Endodermal cell (in vitro differentiated cells): Measurements from ENCODE around the gene SLC7A1. TPM values are rescaled to one million over a fixed set of nuclear protein-coding genes. Genes with fewer than 3 reads are reported as not detected.

ENCODE experiments used
- DNase-seq: peaks from one replicate; pipeline ENCODE4 v3.0.0-alpha.2; 2017
- H3K27ac ChIP-seq: 2 replicates; pipeline ENCODE4 v1.5.1; 2013; ENCODE audit warnings: mild to moderate bottlenecking, low read depth, low read length, moderate library complexity
- H3K27me3 ChIP-seq: 2 replicates; pipeline ENCODE4 v1.6.1; 2013; ENCODE audit warnings: mild to moderate bottlenecking, low read length, moderate library complexity; ENCODE audit not compliant: insufficient read depth, control insufficient read depth, poor library complexity, severe bottlenecking
- H3K36me3 ChIP-seq: 2 replicates; pipeline ENCODE4 v1.7.0; 2013; ENCODE audit warnings: mild to moderate bottlenecking, low read length, moderate library complexity; ENCODE audit not compliant: control insufficient read depth, insufficient read depth
- H3K4me1 ChIP-seq: one replicate; pipeline ENCODE4 v1.7.0; 2013; ENCODE audit warnings: low read length; ENCODE audit not compliant: control insufficient read depth, insufficient read depth
- H3K4me3 ChIP-seq: 2 replicates; pipeline ENCODE4 v1.5.1; 2013; ENCODE audit warnings: mild to moderate bottlenecking, low read length, moderate library complexity
- H3K9ac ChIP-seq: 2 replicates; pipeline ENCODE4 v1.6.1; 2013; ENCODE audit warnings: mild to moderate bottlenecking, low read length, moderate library complexity; ENCODE audit not compliant: poor library complexity, severe bottlenecking; ENCODE audit errors: extremely low read depth
- H3K9me3 ChIP-seq: 2 replicates; pipeline ENCODE4 v1.6.1; 2013; ENCODE audit warnings: mild to moderate bottlenecking, low read length, moderate library complexity; ENCODE audit not compliant: control insufficient read depth
- H3K27ac Mint-ChIP-seq: 2 replicates; pipeline ENCODE4 v1.8.0; 2020; ENCODE audit warnings: mixed read lengths
- H3K27me3 Mint-ChIP-seq: 2 replicates; pipeline ENCODE4 v1.8.0; 2021; ENCODE audit warnings: mild to moderate bottlenecking, mixed read lengths; ENCODE audit not compliant: insufficient read depth
- H3K36me3 Mint-ChIP-seq: 2 replicates; pipeline ENCODE4 v1.8.0; 2020; ENCODE audit warnings: low read depth, mixed read lengths
- H3K4me1 Mint-ChIP-seq: 2 replicates; pipeline ENCODE4 v1.8.0; 2020; ENCODE audit warnings: mixed read lengths
- H3K4me3 Mint-ChIP-seq: 2 replicates; pipeline ENCODE4 v1.8.0; 2020; ENCODE audit warnings: mild to moderate bottlenecking, moderate library complexity, mixed read lengths
- H3K9me3 Mint-ChIP-seq: 2 replicates; pipeline ENCODE4 v1.8.0; 2020; ENCODE audit warnings: mild to moderate bottlenecking, mixed read lengths
- WGBS, 2 experiments: methylation state at CpG; one replicate each; pipeline versions ENCODE4 v1.1.5 to v1.1.7; 2013; ENCODE audit warnings: missing lambda C conversion rate in 2 of 2, mixed read lengths in 1 of 2; ENCODE audit not compliant: insufficient coverage in 1 of 2, insufficient read length in 1 of 2; 5-methylcytosine and 5-hydroxymethylcytosine counted together
- total RNA-seq, 2 donors: library from RNA; stranded (reverse); fragmentation: NEBNext Ultra II Directional in 1 of 2; extraction: Animal tissue kit (Norgen Biotek cat#: 25700) in 1 of 2; gene quantifications; 2 replicates in 1 of 2; 3 replicates in 1 of 2; pipeline ENCODE4 v1.2.1, GENCODE V29; 2021
- TF ChIP-seq, protein P1 (sequence below): fragments of 200-600 bp; sonication (generic); conservative IDR thresholded peaks from 2 replicates; pipeline ENCODE4 v1.5.0; 2021; ENCODE audit warnings: antibody characterized with exemption, mild to moderate bottlenecking

Gene SLC7A1
- total RNA-seq, 2 donors from 2014 or later = 26.0 to 27.3 TPM

- H3K9me3 Mint-ChIP-seq = no peaks in the 10 kb centered on the region
- Histone ChIP-seq H3K9ac (no peak overlapping the region), H3K4me3 (no peak overlapping the region), H3K4me1 (no peaks in the 10 kb centered on the region), H3K27me3 (no peaks in the 10 kb centered on the region), H3K36me3 (no peaks in the 10 kb centered on the region), H3K27ac (no peak overlapping the region), H3K9me3 (no peaks in the 10 kb centered on the region)
- H3K27me3 Mint-ChIP-seq = no peaks in the 10 kb centered on the region
- H3K36me3 Mint-ChIP-seq = no peaks in the 10 kb centered on the region
- TF ChIP-seq, protein P1, sequence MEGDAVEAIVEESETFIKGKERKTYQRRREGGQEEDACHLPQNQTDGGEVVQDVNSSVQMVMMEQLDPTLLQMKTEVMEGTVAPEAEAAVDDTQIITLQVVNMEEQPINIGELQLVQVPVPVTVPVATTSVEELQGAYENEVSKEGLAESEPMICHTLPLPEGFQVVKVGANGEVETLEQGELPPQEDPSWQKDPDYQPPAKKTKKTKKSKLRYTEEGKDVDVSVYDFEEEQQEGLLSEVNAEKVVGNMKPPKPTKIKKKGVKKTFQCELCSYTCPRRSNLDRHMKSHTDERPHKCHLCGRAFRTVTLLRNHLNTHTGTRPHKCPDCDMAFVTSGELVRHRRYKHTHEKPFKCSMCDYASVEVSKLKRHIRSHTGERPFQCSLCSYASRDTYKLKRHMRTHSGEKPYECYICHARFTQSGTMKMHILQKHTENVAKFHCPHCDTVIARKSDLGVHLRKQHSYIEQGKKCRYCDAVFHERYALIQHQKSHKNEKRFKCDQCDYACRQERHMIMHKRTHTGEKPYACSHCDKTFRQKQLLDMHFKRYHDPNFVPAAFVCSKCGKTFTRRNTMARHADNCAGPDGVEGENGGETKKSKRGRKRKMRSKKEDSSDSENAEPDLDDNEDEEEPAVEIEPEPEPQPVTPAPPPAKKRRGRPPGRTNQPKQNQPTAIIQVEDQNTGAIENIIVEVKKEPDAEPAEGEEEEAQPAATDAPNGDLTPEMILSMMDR = no peak
- no peak overlapping the region for H3K27ac Mint-ChIP-seq
- H3K4me3 Mint-ChIP-seq = no peak overlapping the region
- DNase-seq = no peak
- H3K4me1 Mint-ChIP-seq = no peaks in the 10 kb centered on the region
- 89 to 90% methylated on average over 2 to 4 of the region's 4 CpGs for WGBS, 2 experiments
These were observed 122.3 kb downstream of the SLC7A1 start for GRCh38 chr13:29473166-29473565.

GRCh38 chr13:29472332-29472961 lies 123.0 kb downstream of the SLC7A1 start:
- Histone ChIP-seq H3K36me3 (no peaks in the 10 kb centered on the region), H3K27ac (no peak overlapping the region), H3K9ac (no peak overlapping the region), H3K27me3 (no peaks in the 10 kb centered on the region), H3K9me3 (no peaks in the 10 kb centered on the region), H3K4me3 (no peak overlapping the region), H3K4me1 (no peaks in the 10 kb centered on the region)
- no peaks in the 10 kb centered on the region for H3K4me1 Mint-ChIP-seq
- H3K4me3 Mint-ChIP-seq = no peak overlapping the region
- TF ChIP-seq, protein P1 = peak; percentile 99
- 39 to 56% methylated on average over 3 to 6 of the region's 6 CpGs for WGBS, 2 experiments
- peak; percentile 88 for DNase-seq
- no peaks in the 10 kb centered on the region for H3K27me3 Mint-ChIP-seq
- H3K9me3 Mint-ChIP-seq = no peaks in the 10 kb centered on the region
- no peaks in the 10 kb centered on the region for H3K36me3 Mint-ChIP-seq
- H3K27ac Mint-ChIP-seq = no peak overlapping the region

- TF ChIP-seq, protein P1 = no peak
- no peaks in the 10 kb centered on the region for H3K27me3 ChIP-seq
- no peaks in the 10 kb centered on the region for H3K36me3 ChIP-seq
- H3K4me3 ChIP-seq = no peak overlapping the region
- H3K4me1 ChIP-seq = no peaks in the 10 kb centered on the region
- H3K4me3 Mint-ChIP-seq = no peak overlapping the region
- no peaks in the 10 kb centered on the region for H3K4me1 Mint-ChIP-seq
- H3K9me3 ChIP-seq = no peaks in the 10 kb centered on the region
- no peak overlapping the region for H3K27ac ChIP-seq
- H3K9me3 Mint-ChIP-seq = no peaks in the 10 kb centered on the region
- no peaks in the 10 kb centered on the region for H3K27me3 Mint-ChIP-seq
- WGBS, 2 experiments = 94 to 100% methylated on average over 3 to 9 of the region's 9 CpGs
- H3K9ac ChIP-seq = no peak overlapping the region
- no peaks in the 10 kb centered on the region for H3K36me3 Mint-ChIP-seq
- H3K27ac Mint-ChIP-seq = no peak overlapping the region
- DNase-seq = no peak
These were observed 123.9 kb downstream of the SLC7A1 start for GRCh38 chr13:29471551-29471950.
